Kidney (tissue), 14 donors: ENCODE data around the gene SLC24A4. TPM values are rescaled to one million over a fixed set of nuclear protein-coding genes. Genes with fewer than 3 reads are reported as not detected.

ENCODE experiments used
- DNase-seq, 5 donors: peaks; one replicate each; pipeline ENCODE4 v3.0.0-alpha.2; 2013 to 2020
- FAIRE-seq: peaks from 2 replicates; lab custom pipeline; 2012; peaks lifted over from hg19 to GRCh38; lab: Jason Lieb, UNC
- H3K27ac ChIP-seq, 2 donors: one replicate each; pipeline ENCODE4 v1.7.0; 2013; ENCODE audit warnings: low read depth in 2 of 2, low read length in 2 of 2, inconsistent platforms in 1 of 2
- H3K27me3 ChIP-seq: one replicate; pipeline ENCODE4 v1.7.1; 2013; ENCODE audit warnings: low read length, inconsistent platforms; ENCODE audit not compliant: control insufficient read depth, insufficient read depth
- H3K36me3 ChIP-seq, 3 donors: one replicate each; pipeline versions ENCODE4 v1.7.0 to v1.7.1; 2013; ENCODE audit warnings: low read length in 3 of 3, control low read depth in 1 of 3, inconsistent platforms in 1 of 3; ENCODE audit not compliant: insufficient read depth in 3 of 3, control insufficient read depth in 2 of 3
- H3K4me1 ChIP-seq, 3 donors: one replicate each; pipeline versions ENCODE4 v1.7.0 to v1.7.1; 2013; ENCODE audit warnings: low read length in 3 of 3, inconsistent platforms in 1 of 3, low read depth in 1 of 3; ENCODE audit not compliant: control insufficient read depth in 2 of 3, insufficient read depth in 2 of 3
- H3K4me3 ChIP-seq, 3 donors: one replicate each; pipeline versions ENCODE4 v1.7.0 to v1.8.1; 2013; ENCODE audit warnings: low read length in 3 of 3, control low read depth in 1 of 3, inconsistent platforms in 1 of 3
- H3K9ac ChIP-seq, 3 donors: one replicate each; pipeline versions ENCODE4 v1.7.0 to v1.7.1; 2013; ENCODE audit warnings: low read length in 3 of 3, control low read depth in 1 of 3, inconsistent platforms in 1 of 3
- H3K9me3 ChIP-seq, 3 donors: one replicate each; pipeline versions ENCODE4 v1.7.0 to v1.7.1; 2013; ENCODE audit warnings: low read length in 3 of 3, control low read depth in 1 of 3, inconsistent platforms in 1 of 3; ENCODE audit not compliant: control insufficient read depth in 2 of 3, insufficient read depth in 1 of 3
- CTCF ChIP-seq: IDR thresholded peaks from 3 replicates; pipeline ENCODE4 v1.5.1; 2012; ENCODE audit warnings: mild to moderate bottlenecking, moderate library complexity, borderline replicate concordance; ENCODE audit not compliant: insufficient read depth; ENCODE audit errors: extremely low read depth
- intact Hi-C: fragments of 100-400 bp; cut with DNase I; formaldehyde crosslinking; loops from one replicate; pipeline ENCODE4 v1.11.1; 2022
- polyA plus RNA-seq: library from polyadenylated mRNA; stranded (reverse); fragments of 350-450 nt; fragmentation: Illumina TruSeq; extraction: RNeasy Lipid Tissue Mini Kit (QIAGEN cat#74804); gene quantifications from one replicate; pipeline ENCODE4 v1.2.3, GENCODE V29; 2014; ENCODE audit warnings: low read depth, low replicate concordance; ENCODE audit not compliant: insufficient read depth
- total RNA-seq: library from RNA; stranded (reverse); fragmentation: NEBNext Ultra II Directional; extraction: Animal tissue kit (Norgen Biotek cat#: 25700); gene quantifications from one replicate; pipeline ENCODE4 v1.2.1, GENCODE V29; 2021
- donor health status: control.
- donor health status: control.
- donor health status: control.
- donor health status: control.
- donor health status: control.
- donor health status: DM: yes; HTN: yes; CAD: no.
- donor health status: Normal renal cell carcinoma (clear cell type).

The SLC24A4 gene
- total and polyA plus RNA-seq, 2 donors from 2014 or later = 0.32 to 0.85 TPM

- intact Hi-C loops = no loop called here
- Histone ChIP-seq H3K9ac (no peak overlapping the region), H3K9me3 (no peaks in the 10 kb centered on the region), H3K36me3 (no peaks in the 10 kb centered on the region), H3K4me3 (peak overlapping the region in 1 of 3 donors; percentile 3), H3K4me1 (peaks cover 0 to 25% (median 22%) of the 10 kb centered on the region in 3 donors), H3K27me3 (no peaks in the 10 kb centered on the region), H3K27ac (peak overlapping the region; percentile 36 to 62)
- DNase-seq (peak in 3 of 5 donors; percentile 17 to 96 (median 70)), FAIRE-seq (no peak)
- no peak for TF ChIP-seq CTCF
Measured at GRCh38 chr14:92540472-92541048, 217.6 kb downstream of the SLC24A4 start.

GRCh38 chr14:92542766-92543554 lies 220.0 kb downstream of the SLC24A4 start:
- no peak for TF ChIP-seq CTCF
- Histone ChIP-seq H3K9ac (no peak overlapping the region), H3K27ac (no peak overlapping the region), H3K4me3 (no peak overlapping the region), H3K36me3 (no peaks in the 10 kb centered on the region), H3K9me3 (no peaks in the 10 kb centered on the region), H3K4me1 (peaks cover 0 to 25% (median 22%) of the 10 kb centered on the region in 3 donors), H3K27me3 (no peaks in the 10 kb centered on the region)
- intact Hi-C loops = no loop called here
- no peak for DNase-seq
- no peak for FAIRE-seq

GRCh38 chr14:92544051-92544720 lies 221.2 kb downstream of the SLC24A4 start:
- no peak for FAIRE-seq

More at GRCh38 chr14:92544051-92544720, 221.2 kb downstream of the SLC24A4 start:
- no peaks in the 10 kb centered on the region for H3K9me3 ChIP-seq
- H3K36me3 ChIP-seq = no peaks in the 10 kb centered on the region
- intact Hi-C loops = no loop called here
- DNase-seq = no peak
- H3K27ac ChIP-seq = no peak overlapping the region
- H3K4me3 ChIP-seq = no peak overlapping the region
- H3K27me3 ChIP-seq = no peaks in the 10 kb centered on the region
- no peak for TF ChIP-seq CTCF
- H3K4me1 ChIP-seq = peaks cover 0 to 20% (median 19%) of the 10 kb centered on the region in 3 donors
- H3K9ac ChIP-seq = no peak overlapping the region
